ENCODE results near the gene FASLG.

- no peak for TF ChIP-seq POLR2AphosphoS5 (IDR thresholded peaks at IDR 0.05)
- TF ChIP-seq, protein P1, sequence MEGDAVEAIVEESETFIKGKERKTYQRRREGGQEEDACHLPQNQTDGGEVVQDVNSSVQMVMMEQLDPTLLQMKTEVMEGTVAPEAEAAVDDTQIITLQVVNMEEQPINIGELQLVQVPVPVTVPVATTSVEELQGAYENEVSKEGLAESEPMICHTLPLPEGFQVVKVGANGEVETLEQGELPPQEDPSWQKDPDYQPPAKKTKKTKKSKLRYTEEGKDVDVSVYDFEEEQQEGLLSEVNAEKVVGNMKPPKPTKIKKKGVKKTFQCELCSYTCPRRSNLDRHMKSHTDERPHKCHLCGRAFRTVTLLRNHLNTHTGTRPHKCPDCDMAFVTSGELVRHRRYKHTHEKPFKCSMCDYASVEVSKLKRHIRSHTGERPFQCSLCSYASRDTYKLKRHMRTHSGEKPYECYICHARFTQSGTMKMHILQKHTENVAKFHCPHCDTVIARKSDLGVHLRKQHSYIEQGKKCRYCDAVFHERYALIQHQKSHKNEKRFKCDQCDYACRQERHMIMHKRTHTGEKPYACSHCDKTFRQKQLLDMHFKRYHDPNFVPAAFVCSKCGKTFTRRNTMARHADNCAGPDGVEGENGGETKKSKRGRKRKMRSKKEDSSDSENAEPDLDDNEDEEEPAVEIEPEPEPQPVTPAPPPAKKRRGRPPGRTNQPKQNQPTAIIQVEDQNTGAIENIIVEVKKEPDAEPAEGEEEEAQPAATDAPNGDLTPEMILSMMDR (IDR thresholded peaks at IDR 0.05), result no peak
Observed at GRCh38 chr1:172670791-172671190, 11.9 kb downstream of the FASLG start.
